Measurements from ENCODE around the gene UBE2D1. TPM values are rescaled to one million over a fixed set of nuclear protein-coding genes. Genes with fewer than 3 reads are reported as not detected.
"Not testable (repeated sequence)": the region's sequence is repeated elsewhere in the genome, so short reads cannot be mapped to it uniquely, and the experiment has no call there.

UBE2D1 gene
- polyA plus RNA-seq, 4 donors = 7.8 to 18.0 (median 9.1) TPM

GRCh38 chr10:58414270-58415041, 79.7 kb downstream of the UBE2D1 start:
- Histone ChIP-seq H3K27me3 (ENCODE audit: control insufficient read depth in 3 of 3, insufficient read depth in 3 of 3, low read length in 3 of 3) (no peaks in the 10 kb centered on the region), H3K27ac (ENCODE audit: low read depth in 1 of 3, low read length in 2 of 3) (no peak overlapping the region), H3K36me3 (ENCODE audit: control insufficient read depth in 3 of 3, insufficient read depth in 2 of 3, low read depth in 1 of 3, low read length in 3 of 3) (no peaks in the 10 kb centered on the region), H3K4me1 (ENCODE audit: control insufficient read depth in 3 of 3, insufficient read depth in 2 of 3, low read depth in 1 of 3, low read length in 2 of 3) (no peaks in the 10 kb centered on the region), H3K9me3 (ENCODE audit: control insufficient read depth in 2 of 2, insufficient read depth in 1 of 2, low read depth in 1 of 2, low read length in 1 of 2) (no peaks in the 10 kb centered on the region), H3K4me3 (ENCODE audit: low read depth in 1 of 3, low read length in 3 of 3) (no peak overlapping the region)
- DNase-seq (peak; percentile 37 to 43), FAIRE-seq (no peak)
- 27 to 45% (median 39%) methylated on average over 5 of the region's 5 CpGs for WGBS, 3 donors

GRCh38 chr10:58415757-58416156, 81.0 kb downstream of the UBE2D1 start:
- DNase-seq (no peak), FAIRE-seq (no peak)
- H3K27ac ChIP-seq (ENCODE audit: low read depth in 1 of 3, low read length in 2 of 3) = no peak overlapping the region
- no peaks in the 10 kb centered on the region for H3K9me3 ChIP-seq (ENCODE audit: control insufficient read depth in 2 of 2, insufficient read depth in 1 of 2, low read depth in 1 of 2, low read length in 1 of 2)
- H3K36me3 ChIP-seq (ENCODE audit: control insufficient read depth in 3 of 3, insufficient read depth in 2 of 3, low read depth in 1 of 3, low read length in 3 of 3) = no peaks in the 10 kb centered on the region
- no peaks in the 10 kb centered on the region for H3K27me3 ChIP-seq (ENCODE audit: control insufficient read depth in 3 of 3, insufficient read depth in 3 of 3, low read length in 3 of 3)
- H3K4me3 ChIP-seq (ENCODE audit: low read depth in 1 of 3, low read length in 3 of 3) = no peak overlapping the region
- no peaks in the 10 kb centered on the region for H3K4me1 ChIP-seq (ENCODE audit: control insufficient read depth in 3 of 3, insufficient read depth in 2 of 3, low read depth in 1 of 3, low read length in 2 of 3)

- not testable (repeated sequence) for H3K27me3 ChIP-seq (ENCODE audit: control insufficient read depth in 3 of 3, insufficient read depth in 3 of 3, low read length in 3 of 3); FAIRE-seq; H3K36me3 ChIP-seq (ENCODE audit: control insufficient read depth in 3 of 3, insufficient read depth in 2 of 3, low read depth in 1 of 3, low read length in 3 of 3); H3K4me3 ChIP-seq (ENCODE audit: low read depth in 1 of 3, low read length in 3 of 3); H3K9me3 ChIP-seq (ENCODE audit: control insufficient read depth in 2 of 2, insufficient read depth in 1 of 2, low read depth in 1 of 2, low read length in 1 of 2); H3K27ac ChIP-seq (ENCODE audit: low read depth in 1 of 3, low read length in 2 of 3); DNase-seq; H3K4me1 ChIP-seq (ENCODE audit: control insufficient read depth in 3 of 3, insufficient read depth in 2 of 3, low read depth in 1 of 3, low read length in 2 of 3)
- 87 to 94% (median 93%) methylated on average over 2 of the region's 2 CpGs for WGBS, 3 donors
These were observed 83.1 kb downstream of the UBE2D1 start for GRCh38 chr10:58417902-58418301.

Other genes starting within 250 kb of the UBE2D1 start
- 10 to 100 TPM in 2 of 4 donors, 1 to 10 TPM in 2; 4.9 to 19.0 (median 10.1) TPM for gene IPMK, start 67.1 kb upstream of the UBE2D1 start, polyA plus RNA-seq
- gene CISD1, start 65.8 kb upstream of the UBE2D1 start, polyA plus RNA-seq = 100 to 1,000 TPM in 2 of 4 donors, 10 to 100 TPM in 2; 69.2 to 167 (median 113) TPM
- gene TFAM, start 50.4 kb downstream of the UBE2D1 start, polyA plus RNA-seq = 10 to 100 TPM; 14.1 to 43.6 (median 19.0) TPM
- 1 to 10 TPM in 2 of 4 donors, under 1 TPM in 1, not detected in 1; 0.81 to 4.7 (median 1.3) TPM for gene BICC1, start 177.9 kb downstream of the UBE2D1 start, polyA plus RNA-seq